ENCODE data around the gene GSS.

GSS gene

GRCh38 chr20:34955231-34956040 lies at the start of gene GSS, which contains the start of gene MYH7B:
GSS (minus strand) TSS chr20:34955806; CDS start chr20:34951852, 3,954 bp downstream.
MYH7B (plus strand) TSS chr20:34955868; CDS start chr20:34978006, 22,138 bp downstream.
- Mint-ChIP-seq H3K27ac (peak within 1 kb of the TSS; percentile 94 to 98), H3K4me3 (peak within 1 kb of the TSS; percentile 89 to 90), H3K9me3 (no peaks in the 10 kb centered on the region), H3K4me1 (peaks cover 24% of the 10 kb centered on the region), H3K27me3 (no peaks in the 10 kb centered on the region)
- DNase-seq, result peak; percentile 98
- ATAC-seq, result peak; percentile 96

DNA sequence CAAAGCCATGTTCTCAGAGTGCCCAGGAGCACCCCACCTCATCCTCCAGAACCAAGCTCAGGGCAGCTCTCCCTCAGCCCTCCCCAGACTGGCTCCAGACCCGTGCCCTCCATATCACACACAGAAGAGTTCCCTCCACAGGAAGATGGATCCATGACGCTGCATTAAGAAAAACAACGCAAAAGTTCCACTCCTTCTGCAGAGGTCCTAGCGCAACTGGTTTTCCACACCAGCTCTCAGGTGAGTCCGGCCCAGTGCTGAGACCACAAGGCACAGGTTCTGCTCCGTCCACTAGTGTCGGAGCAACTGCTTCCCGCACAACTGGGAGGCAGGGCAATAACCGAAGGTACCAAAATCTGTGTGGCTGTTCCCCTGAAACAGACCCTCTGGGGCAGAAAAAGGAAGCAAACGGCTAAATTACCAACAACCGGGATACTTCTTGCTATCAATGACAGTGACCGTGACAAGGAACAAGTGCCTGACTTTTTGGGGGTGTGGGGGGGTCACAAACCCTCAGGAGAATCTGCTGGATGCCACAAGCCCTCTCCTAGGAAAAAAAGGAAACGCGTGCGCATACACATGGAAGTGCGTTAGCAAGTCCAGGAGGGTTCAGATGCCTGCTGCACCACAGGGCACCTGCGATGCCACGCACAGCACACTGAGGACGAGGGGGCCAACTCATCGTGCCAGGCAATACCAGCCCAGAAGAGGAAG lies 49.3 kb upstream of the GSS start:
- Mint-ChIP-seq H3K9me3 (no peaks in the 10 kb centered on the region), H3K27ac (peak overlapping the region in 1 of 2 donors; percentile 4)

GRCh38 chr20:35004051-35004725 lies 48.6 kb upstream of the GSS start:
- no peak overlapping the region for H3K4me3 Mint-ChIP-seq
- H3K27me3 Mint-ChIP-seq, result no peaks in the 10 kb centered on the region
- DNase-seq (no peak), ATAC-seq (no peak)
- H3K4me1 Mint-ChIP-seq, result no peaks in the 10 kb centered on the region
- peak overlapping the region in 1 of 2 donors; percentile 4 for H3K27ac Mint-ChIP-seq
- H3K9me3 Mint-ChIP-seq, result no peaks in the 10 kb centered on the region

More for the DNA sequence above, 49.3 kb upstream of the GSS start:
- ATAC-seq (no peak), DNase-seq (no peak)
- H3K4me1 Mint-ChIP-seq, result no peaks in the 10 kb centered on the region
- no peaks in the 10 kb centered on the region for H3K27me3 Mint-ChIP-seq
- H3K4me3 Mint-ChIP-seq, result no peak overlapping the region

GRCh38 chr20:35003211-35004031 lies 47.8 kb upstream of the GSS start:
- ATAC-seq, result peak; percentile 18
- no peaks in the 10 kb centered on the region for H3K27me3 Mint-ChIP-seq
- H3K27ac Mint-ChIP-seq, result no peak overlapping the region
- no peaks in the 10 kb centered on the region for H3K4me1 Mint-ChIP-seq
- DNase-seq, result no peak
- no peaks in the 10 kb centered on the region for H3K9me3 Mint-ChIP-seq
- no peak overlapping the region for H3K4me3 Mint-ChIP-seq

- Mint-ChIP-seq H3K4me3 (no peak overlapping the region), H3K27me3 (no peaks in the 10 kb centered on the region), H3K27ac (peak overlapping the region in 1 of 2 donors; percentile 46), H3K4me1 (no peaks in the 10 kb centered on the region), H3K9me3 (no peaks in the 10 kb centered on the region)
- DNase-seq (no peak), ATAC-seq (no peak)
These were observed 47.0 kb upstream of the GSS start for GRCh38 chr20:35002426-35003210.

DNA sequence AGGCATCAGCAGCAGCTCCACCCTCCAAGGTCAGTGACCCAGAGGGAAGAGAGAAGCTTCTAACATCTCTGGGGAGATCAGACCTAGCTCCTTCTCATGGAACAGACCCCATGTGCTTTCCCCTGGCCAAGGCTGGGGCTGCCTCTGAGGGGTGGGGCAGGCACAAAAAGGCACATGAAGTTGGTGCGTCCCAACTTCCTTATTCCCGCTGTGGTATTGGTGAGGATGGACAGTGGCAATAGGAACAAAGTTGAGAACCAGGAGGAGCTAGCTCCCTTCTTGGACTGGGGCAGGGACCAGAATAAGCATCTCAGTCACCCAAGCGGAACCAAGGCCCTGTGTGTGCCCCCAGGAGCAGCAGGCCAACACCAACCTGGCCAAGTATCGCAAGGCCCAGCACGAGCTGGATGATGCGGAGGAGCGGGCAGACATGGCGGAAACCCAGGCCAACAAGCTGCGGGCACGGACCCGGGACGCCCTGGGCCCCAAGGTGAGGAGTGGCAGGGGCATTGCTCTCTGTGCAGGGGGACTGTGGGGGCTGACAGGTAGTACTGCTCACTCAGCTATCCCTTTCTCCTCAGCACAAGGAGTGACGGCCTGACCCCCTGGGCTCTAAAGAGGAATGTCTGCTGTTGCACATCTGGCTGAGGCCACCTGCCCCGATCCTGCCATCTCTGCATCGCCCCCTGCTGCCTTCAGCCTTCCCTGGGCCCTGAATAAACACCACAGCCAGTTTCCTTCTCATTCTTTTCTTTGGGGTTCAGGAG lies 46.2 kb upstream of the GSS start:
- Mint-ChIP-seq H3K4me3 (no peak overlapping the region), H3K4me1 (no peaks in the 10 kb centered on the region), H3K9me3 (no peaks in the 10 kb centered on the region), H3K27me3 (no peaks in the 10 kb centered on the region), H3K27ac (no peak overlapping the region)
- no peak for DNase-seq
- ATAC-seq, result no peak

DNA sequence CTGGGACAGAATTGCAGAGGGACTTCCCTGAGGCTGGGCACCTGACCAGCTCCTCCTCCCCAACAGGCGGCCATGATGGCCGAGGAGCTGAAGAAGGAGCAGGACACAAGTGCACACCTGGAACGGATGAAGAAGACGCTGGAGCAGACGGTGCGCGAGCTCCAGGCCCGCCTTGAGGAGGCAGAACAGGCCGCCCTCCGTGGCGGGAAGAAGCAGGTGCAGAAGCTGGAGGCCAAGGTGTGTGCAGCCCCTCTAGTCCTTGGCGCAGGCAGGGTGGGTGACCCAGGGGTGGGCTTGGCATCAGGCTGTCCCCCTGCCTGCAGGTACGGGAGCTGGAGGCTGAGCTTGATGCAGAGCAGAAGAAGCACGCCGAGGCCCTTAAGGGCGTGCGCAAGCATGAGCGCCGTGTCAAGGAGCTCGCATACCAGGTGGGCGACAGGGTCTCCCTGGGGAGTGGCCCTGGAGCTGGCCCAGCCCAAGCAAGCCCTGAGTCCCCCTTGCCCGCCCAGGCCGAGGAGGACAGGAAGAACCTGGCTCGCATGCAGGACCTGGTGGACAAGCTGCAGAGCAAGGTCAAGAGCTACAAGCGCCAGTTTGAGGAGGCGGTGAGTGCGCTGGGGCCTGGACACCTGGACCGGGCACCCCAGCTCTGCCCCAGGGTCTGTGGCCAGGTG lies 45.5 kb upstream of the GSS start:
- DNase-seq (no peak), ATAC-seq (no peak)
- Mint-ChIP-seq H3K4me1 (no peaks in the 10 kb centered on the region), H3K27ac (peak overlapping the region in 1 of 2 donors; percentile 84), H3K9me3 (no peaks in the 10 kb centered on the region), H3K4me3 (no peak overlapping the region), H3K27me3 (no peaks in the 10 kb centered on the region)

- H3K27ac Mint-ChIP-seq, result peak overlapping the region in 1 of 2 donors; percentile 84
- no peak overlapping the region for H3K4me3 Mint-ChIP-seq
- DNase-seq (no peak), ATAC-seq (no peak)
- no peaks in the 10 kb centered on the region for H3K4me1 Mint-ChIP-seq
- H3K27me3 Mint-ChIP-seq, result no peaks in the 10 kb centered on the region
- no peaks in the 10 kb centered on the region for H3K9me3 Mint-ChIP-seq
These were observed 44.8 kb upstream of the GSS start for GRCh38 chr20:35000311-35000921.

- Mint-ChIP-seq H3K9me3 (no peaks in the 10 kb centered on the region), H3K27ac (peak overlapping the region in 1 of 2 donors; percentile 27), H3K27me3 (no peaks in the 10 kb centered on the region), H3K4me1 (no peaks in the 10 kb centered on the region), H3K4me3 (no peak overlapping the region)
- DNase-seq (no peak), ATAC-seq (no peak)
These were observed 44.2 kb upstream of the GSS start for GRCh38 chr20:34999782-35000181.

DNA sequence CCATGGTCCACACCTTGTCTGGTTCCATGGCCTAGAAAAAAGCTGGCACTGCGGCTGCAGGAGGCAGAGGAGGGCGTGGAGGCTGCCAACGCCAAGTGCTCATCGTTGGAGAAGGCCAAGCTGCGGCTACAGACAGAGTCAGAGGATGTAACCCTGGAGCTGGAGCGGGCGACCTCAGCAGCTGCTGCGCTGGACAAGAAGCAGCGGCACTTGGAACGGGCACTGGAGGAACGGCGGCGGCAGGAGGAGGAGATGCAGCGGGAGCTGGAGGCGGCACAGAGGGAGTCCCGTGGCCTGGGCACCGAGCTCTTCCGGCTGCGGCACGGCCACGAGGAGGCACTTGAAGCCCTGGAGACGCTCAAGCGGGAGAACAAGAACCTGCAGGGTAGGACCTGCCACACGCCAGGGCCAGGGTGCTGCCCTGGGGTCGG lies 43.4 kb upstream of the GSS start:
- no peak for ATAC-seq
- H3K4me1 Mint-ChIP-seq, result no peaks in the 10 kb centered on the region
- no peak for DNase-seq
- H3K27me3 Mint-ChIP-seq, result no peaks in the 10 kb centered on the region
- H3K9me3 Mint-ChIP-seq, result no peaks in the 10 kb centered on the region
- no peak overlapping the region for H3K27ac Mint-ChIP-seq
- no peak overlapping the region for H3K4me3 Mint-ChIP-seq

GRCh38 chr20:34998331-34998950 lies 42.8 kb upstream of the GSS start:
- Mint-ChIP-seq H3K27ac (peak overlapping the region in 1 of 2 donors; percentile 31), H3K9me3 (no peaks in the 10 kb centered on the region), H3K4me3 (no peak overlapping the region), H3K4me1 (no peaks in the 10 kb centered on the region), H3K27me3 (no peaks in the 10 kb centered on the region)
- ATAC-seq (no peak), DNase-seq (no peak)

DNA sequence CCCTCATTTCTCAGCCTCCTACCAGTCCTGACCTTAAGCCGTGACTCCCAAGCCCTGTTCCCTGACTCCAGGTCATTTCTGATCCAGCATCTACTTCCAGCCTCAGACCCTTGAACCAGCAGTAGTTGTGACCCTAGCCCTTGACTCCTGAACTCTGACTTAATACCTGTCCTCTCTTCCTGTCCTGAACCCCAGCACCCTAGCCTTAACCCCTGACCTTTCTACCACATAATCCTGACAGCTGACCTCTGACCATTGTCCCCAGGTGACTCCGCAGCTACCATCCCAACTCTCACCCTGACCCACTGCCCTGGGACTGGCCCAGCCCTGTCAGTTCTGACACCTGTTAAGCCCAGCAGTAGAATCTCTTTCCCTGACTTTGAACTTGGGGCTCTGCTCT lies 42.2 kb upstream of the GSS start:
- H3K4me1 Mint-ChIP-seq, result no peaks in the 10 kb centered on the region
- ATAC-seq, result no peak
- peak overlapping the region; percentile 4 to 75 for H3K27ac Mint-ChIP-seq
- H3K4me3 Mint-ChIP-seq, result no peak overlapping the region
- H3K9me3 Mint-ChIP-seq, result no peaks in the 10 kb centered on the region
- H3K27me3 Mint-ChIP-seq, result no peaks in the 10 kb centered on the region
- no peak for DNase-seq

GRCh38 chr20:34997131-34997561 lies 41.5 kb upstream of the GSS start:
- H3K9me3 Mint-ChIP-seq, result no peaks in the 10 kb centered on the region
- H3K4me1 Mint-ChIP-seq, result no peaks in the 10 kb centered on the region
- ATAC-seq (peak; percentile 2), DNase-seq (no peak)
- no peak overlapping the region for H3K27ac Mint-ChIP-seq
- no peaks in the 10 kb centered on the region for H3K27me3 Mint-ChIP-seq
- H3K4me3 Mint-ChIP-seq, result no peak overlapping the region
